Activated CD4-positive, alpha-beta T cell treated with anti-CD3 and anti-CD28 coated beads, Interleukin-2, Interleukin-4, amounts not matched to agents 100 ng/mL and 50 ng/mL, durations not matched to agents 16 hours and 8 hours (primary cell): ENCODE results near the gene PLCB2.

Experiments
- DNase-seq: peaks from one replicate; pipeline ENCODE4 v3.0.0-alpha.2; 2020; ENCODE audit warnings: low spot score

The PLCB2 gene

DNA sequence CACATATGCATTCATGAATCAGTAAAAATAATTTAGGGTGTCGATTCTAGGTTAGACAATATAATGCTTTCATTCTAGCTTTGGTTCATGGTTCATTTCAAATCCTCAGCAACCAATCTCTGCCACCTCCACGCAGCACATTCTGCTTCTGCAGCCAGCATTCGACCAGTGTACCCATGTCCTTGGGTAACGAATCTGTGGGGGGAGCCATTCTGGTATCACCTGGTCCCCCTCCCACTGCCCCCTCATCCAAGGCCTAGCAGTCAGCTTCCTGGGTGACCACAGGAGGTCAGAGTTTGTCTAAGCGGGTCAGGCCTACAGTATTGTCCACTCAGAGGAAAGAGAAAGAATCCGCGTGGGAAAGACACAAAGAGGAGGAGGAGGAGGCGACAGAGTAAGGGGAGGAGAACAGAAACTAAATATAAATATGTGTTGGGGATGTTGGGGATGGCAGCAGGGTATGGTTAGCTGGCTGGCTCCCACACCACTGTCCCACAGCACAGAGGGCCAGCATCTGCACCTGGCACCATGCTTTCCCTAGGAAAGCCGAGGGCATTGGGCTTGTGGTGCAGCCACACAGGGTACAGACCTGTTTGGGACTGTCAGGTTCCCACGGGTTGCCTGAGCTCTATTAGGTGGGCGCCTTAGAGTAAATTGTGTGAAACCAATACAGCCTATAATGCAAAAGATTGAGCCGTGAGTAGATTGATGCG is 56.8 kb downstream of the PLCB2 start:
- DNase-seq, result no peak

DNA sequence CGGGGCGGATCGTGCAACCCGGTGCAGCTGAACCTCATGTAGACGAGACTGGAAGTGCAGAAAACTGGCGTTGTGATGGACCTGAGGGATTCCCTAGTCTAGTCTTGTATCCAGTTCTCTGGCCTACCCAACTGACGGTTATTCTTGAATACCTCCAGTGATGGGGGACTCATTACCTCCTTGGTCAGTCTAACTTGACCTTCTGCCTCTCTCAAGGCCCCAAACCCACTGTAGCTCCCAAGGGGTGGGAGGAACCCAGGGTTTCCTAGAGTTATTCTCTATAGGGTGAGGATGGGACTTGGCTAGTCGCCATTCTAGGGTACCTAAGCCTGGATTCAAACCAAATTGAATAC is 57.5 kb downstream of the PLCB2 start:
- DNase-seq, result no peak

DNA sequence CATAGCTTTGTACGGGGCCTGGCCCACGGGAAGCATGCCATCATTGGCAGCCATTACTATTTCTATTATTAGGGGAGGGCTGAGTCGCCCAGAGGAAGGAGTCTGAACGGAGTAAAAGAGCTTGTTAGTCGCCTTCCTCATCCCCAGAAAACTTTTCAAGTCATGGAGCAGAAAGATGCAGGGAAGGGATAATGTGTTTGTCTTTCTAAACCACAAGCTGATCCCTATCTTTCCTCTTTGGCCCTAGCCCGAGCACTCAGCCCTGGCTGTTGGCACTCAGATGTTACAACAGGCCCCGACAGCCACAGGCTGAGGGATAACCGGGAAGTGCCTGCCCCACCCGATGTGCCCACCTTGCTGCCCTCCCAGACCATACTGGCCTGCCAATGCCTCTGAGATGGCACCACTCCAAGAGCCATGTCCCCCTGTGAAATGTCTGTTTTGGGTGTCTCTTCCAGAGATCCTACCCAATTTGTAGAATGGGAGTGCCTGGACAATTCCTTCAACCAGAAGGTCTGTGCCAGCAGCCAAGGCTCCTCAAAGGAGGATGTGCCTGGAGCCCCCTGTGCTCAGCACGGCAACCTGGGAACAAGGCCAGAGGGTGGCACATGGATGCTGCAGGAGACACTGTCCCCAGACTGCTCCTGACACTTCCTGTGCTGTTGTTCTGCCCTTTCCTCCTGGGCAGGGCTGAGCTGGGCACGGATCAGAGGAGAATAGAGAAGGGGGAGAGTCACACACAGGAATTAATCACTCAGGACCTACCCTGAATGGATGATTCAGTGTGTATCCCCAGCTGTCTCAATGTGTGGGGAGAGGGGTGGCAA is 58.0 kb downstream of the PLCB2 start:
- DNase-seq, result no peak

DNA sequence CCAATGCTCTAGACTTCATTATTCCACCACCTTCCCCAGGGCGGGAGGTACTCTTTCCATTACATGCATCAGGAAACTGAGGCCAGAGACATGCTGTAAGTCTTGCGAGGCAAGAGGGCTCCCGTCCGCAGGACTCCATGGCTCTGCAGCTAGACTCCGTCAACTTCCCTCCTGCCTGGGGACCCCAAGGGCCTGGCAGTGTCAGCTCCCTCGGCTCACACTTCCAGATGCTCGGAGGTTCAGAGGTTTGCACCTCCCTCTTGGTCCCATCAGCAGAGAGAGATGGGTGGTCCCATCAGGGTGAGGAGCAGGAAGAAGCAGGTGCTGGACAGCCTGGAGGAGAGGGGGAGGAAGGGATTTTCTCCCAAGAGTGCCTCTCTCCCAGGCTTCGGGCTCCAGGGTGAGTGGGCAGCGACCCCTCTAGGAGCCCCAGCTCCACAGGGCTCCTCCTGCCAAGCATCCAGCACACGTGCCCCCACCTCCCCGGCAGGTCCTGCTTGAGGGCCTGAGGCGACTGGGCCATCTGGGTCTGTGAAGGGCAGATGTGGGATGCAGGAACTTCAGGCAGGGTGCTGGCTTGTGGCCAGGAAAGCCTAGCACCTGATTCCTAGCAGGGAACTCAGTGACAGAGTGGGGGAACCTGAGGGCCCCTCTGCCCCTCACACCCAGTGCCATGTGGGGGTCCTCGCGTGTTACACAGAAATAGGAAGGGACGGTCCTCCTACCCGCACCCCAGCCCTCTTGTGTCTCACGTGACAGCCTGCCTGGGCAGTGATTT is 59.5 kb downstream of the PLCB2 start:
- DNase-seq, result no peak

DNA sequence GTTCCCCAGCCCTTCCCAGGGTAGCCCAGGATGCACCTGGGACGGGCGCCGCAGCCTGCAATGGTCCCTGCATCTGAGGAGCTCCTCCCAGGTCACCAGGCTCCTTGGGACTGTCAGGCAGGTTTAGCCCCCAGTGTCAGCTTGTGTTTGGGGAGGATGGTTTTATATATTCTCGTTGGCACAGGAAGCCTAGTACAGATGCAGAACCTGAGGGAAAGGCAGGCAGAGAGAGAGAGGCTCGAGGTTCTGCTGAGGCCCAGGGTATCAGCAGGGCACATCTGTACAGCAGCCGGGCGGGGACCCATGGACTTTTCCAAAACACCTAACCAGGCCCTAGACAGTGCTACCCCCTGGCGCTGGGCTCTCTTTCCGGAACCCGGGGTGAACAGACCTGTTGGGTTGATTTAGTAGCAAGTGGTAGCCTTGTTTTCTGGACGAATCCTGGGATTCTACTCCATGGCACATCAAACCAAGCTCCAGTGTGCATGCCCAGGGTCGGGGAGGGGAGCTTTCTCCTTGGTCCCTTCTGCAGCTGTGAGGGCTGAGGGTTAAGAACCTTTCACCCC is 60.2 kb downstream of the PLCB2 start:
- DNase-seq, result no peak

DNA sequence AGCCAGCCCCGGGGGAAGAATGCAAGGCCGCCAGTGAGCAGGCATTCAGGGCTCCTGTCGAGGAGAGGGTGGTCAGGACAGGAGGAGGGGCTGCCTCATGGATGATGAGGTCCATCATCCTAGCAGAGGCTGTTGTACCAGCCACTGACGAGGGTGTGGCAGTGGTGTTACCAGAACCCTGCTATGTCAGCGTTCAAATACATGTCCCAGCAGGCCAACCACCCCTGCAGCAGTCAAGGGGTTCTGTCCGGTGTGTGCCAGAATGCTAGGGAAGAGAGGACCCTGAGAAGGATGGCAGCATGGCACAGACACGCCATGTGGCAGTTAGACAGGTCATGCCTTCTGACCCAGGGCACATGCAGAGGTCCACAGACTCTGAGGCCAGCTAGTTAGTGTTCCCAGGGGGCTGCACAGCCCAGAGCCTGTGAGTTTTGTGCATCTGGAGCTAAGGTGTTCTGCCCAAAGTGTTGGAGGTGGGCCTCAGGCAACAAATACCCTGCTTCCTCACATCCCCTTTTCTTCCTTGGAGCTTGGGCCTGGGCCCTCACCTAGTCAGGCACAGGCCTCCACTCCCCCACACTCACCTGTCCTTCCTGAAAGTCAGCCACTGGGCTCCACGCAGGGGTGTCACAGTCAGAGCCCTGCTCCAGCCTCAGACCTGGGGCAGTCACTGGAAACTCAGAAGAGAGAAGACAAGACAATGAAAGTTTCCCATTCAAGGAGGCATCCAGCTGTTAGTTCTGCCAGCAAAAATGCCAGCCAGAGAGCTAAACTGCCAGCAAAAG is 61.0 kb downstream of the PLCB2 start:
- DNase-seq, result no peak

DNA sequence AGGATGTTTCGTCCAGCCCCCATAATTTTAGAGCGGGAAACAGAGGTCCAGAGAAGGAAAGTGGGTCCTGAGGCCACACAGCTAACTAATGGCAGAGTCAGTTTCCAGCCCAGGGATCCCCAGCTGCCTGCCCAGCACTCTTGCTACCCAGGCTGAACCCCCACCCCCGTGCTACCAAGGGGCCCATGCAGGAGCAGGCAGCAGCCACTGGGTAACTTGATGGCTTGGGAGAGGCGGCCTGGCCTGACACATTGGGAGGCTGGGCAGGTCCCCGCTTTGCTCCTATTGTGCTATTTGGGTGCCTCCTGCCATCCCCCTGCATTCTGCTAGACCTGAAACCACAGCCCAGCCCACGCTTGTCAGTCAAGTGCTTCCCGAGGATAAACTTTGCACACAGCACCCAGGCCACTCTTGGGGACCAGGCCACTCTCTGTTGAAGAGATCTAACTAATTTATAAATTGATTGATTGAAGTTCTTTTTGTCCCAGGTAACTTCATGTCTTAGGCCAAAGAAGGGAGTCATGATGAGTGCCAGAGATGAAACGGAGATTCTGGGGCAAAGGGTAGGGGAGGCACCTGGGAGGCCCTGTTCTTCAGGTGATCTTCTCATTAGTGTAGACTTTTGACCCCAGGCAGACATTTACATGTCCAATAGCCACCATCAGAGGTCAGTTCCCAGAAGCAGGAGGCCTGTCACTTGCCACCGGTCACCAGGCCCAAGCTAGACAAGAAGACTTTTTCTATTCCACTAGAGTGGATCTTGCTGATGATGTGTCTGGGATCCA is 61.9 kb downstream of the PLCB2 start:
- no peak for DNase-seq

DNA sequence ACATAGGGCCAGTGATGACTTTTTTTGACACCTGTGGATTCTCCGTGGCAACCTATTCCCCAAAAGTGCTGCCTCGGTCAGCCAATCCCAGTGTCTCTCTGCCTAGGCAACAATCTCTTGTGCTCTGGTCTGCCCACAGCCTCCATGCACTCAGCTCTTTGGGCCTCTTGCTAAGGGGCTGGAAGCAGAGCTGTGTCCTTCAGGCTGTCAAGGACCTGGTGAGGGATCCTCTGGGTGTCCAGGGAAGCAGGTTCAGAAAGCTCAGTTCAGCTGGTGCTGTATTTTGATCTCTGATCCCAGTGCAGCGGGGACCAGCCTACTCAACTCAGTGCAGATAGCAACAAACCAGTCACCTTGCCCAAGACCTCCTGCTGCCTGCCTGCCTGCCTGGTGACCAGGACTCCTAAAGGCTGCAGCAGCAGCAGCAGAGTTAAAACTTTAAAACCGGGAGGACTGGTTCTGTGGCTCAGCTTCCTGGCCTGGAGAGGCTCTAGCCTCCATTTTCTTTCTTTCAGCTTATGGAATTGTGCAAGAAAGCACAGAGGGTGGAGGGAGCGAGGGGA is 62.7 kb downstream of the PLCB2 start:
- no peak for DNase-seq

DNA sequence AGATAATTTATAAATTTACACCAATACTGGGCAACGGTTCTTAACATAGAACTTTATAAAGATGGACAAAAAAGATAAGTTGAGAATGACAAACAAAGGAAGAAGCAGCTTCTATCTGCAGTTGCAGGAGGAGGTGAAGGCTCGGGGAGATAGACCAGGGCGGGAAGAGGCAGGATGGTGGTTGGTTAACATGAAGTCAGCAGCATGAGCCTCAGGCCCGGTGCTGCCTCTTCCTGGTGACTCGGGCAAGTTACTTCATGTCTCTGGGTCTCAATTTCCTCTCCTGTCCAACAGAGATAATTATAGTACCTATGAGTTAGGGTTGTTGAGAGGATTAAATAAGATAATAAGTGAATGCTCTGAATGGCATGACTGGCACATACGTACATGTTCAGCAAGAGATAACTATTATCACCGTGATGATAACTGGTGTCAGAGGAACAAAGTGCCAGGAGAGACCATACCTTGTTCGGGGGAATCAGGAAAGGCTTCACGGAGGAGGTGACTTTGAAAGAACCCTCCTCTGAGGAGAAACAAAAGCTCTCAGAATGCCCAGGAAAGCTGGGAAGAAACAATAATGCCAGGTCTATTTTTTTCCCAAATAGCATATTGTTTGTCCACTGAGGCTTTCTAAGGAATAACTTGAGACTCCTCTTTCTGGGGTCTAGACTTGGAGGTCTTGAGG is 64.5 kb downstream of the PLCB2 start:
- no peak for DNase-seq

DNA sequence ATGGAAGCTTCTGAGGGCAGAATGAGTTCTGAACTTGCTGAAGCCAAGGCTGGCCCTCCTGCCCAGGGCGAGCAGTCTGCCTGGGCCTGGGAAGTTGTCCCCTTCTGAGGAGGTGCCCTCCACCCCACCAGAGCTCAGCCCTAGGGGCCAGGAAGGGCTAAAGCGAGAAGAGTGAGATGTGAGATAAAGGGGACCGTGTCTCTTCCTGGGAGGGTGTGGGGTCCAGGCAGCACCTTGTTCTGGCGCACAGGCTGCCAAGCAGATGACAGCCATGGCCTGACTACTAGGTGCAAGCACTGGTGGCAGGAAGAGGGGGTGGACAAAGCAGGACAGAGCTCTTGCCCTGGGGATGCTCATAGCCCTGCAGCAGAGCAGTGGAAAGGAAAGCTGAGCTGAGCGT is 65.1 kb downstream of the PLCB2 start:
- no peak for DNase-seq

DNA sequence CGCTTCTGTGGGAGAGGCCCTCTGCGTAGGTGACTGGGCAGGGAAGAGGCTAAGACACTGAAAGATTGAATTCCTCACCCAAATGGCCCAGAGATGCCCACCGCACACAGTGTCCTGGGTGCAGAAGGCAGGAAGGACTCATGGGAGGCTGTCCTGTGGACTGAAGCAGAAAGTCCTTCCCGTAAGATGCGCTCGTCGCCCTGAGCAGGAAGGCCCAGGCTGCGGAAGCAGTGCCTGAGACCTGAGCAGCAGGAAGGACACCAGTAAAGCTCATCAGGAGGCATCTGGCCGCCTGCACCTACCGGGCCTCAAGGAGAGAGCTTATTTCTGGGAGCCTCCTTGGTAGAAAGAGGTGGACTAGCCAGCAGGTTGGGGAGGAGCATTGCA is 65.5 kb downstream of the PLCB2 start:
- no peak for DNase-seq

DNA sequence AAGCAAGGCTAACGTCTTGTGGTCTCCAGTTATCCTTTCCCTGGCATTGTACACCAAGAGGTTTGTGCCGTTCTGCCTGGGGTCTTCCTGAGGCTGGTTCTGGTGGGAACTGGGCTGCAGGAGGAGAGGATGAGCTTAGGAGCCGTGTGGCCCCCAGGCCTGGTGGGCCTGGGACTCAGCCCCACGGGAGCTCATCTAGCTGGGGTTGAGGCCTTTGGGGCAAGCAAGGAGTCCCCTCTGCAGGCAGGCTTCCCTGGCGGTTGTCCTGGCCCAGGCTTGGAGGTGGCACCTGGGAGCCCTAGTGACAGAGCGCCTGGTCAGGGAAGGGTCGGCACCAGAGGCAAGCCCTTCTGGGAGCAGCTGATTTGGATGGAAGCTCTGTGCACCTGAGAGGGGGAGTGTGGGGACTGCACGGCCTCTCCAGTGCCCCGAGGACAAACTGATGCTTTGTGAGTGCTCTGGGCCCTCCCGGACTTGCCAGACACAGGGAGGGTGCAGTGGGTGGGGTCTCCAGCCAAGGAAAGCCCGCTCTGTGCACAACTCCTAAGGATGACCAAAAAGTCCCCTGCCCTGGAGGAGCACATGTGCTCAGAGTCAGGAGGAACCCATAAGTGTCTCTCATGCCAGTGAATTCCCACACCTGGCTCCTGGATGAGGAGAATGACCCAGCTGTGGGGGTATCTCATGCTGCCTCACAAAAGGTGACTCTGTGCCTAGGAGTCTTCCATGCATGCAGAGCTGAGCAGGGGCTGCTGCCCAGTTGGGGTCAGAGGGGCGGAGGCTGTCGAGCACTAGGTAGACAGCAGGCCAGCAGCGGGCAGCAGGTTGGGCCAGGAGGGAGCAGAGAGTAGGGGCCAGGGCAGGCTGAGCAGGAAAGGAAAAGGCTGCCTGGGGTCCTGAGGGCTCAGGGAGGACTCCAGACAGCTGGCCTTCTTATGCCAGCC is 66.2 kb downstream of the PLCB2 start:
- DNase-seq, result no peak

DNA sequence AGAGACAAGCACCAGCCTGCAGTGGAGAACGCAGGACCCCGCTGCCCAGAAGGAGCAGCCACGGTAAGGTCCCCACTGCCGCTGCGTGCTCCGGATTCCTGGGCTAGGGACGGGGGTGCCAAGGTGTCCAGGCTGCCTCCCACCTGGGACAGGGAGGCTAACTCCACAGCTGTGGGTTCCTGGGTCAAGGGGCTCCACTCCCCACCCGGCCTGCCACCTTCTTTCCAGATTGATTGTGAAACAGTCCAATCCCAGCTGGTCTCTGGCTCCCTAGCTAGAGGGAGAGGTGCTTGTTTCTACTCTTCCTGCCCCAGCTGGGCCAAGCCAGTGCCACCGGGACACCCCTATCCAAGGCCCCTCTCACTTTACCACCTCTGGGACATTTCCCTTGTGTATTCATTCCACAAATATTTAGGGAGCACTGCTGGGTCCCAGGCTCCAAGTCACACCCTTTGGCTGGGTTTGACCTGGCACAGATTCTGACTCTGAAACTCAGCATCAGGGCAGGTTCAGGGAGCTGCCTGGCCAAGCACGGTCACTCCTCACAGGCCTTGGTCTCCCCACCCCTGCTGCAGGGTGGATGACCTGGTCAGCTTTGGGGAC is 67.0 kb downstream of the PLCB2 start:
- DNase-seq, result no peak

DNA sequence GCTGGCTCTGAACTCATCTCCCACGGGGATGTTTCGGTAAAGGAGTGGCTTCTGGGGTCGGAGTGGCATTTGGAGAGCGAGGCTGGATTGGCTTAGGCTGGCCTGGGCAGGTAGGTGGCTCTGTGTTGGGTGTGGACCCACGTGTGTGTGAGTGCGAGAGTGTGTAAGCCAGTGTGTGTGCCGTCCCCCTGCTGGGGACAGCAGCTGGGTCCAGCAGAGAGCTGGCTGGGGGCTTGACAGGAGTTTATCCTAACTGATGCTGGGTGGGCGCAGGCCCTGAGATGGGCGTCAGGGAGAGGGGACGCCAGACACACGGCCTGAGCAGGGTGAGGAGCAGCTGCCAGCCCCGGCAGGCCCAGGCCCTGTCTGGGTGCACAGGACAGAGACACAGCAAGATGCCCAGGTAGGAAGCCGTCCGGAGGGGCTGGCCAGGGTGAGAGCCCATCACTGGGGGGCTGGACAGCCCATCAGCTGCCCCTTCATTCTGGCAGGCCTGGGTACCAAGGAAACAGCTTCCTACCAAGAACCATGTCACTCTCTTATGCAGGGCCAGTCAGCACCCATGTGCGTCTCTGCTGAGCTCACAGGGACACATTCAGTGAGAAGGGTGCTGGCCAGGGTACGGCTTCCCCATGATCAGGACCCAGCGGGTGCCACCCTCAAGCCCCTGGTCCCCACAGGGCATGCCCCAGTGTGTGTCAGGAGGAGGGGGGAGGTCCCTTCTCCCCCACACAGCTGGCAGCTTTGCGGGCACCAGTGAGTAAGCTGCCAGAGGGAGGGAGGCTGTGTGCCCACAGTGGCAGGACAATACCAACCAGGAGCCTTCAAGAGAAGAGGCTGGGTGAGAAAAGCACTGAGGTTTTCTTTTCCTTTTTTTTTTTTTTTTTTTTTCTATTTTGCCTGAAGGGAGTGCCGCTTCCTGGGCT is 67.8 kb downstream of the PLCB2 start:
- DNase-seq, result no peak

DNA sequence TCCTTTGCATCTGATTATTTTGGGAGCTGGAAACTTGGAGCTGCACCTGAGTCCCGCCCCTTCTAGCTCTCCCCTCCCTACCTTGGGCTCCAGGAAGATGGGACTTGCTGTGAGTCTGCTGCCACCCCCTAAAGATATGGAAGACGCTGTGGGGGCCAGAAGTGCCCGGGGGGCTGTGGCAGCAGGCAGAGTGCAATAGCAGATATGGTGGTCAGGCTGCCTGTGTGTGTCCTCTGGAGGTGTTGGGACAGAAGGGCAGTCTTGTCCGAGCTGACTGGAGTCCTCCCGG is 68.4 kb downstream of the PLCB2 start:
- no peak for DNase-seq

DNA sequence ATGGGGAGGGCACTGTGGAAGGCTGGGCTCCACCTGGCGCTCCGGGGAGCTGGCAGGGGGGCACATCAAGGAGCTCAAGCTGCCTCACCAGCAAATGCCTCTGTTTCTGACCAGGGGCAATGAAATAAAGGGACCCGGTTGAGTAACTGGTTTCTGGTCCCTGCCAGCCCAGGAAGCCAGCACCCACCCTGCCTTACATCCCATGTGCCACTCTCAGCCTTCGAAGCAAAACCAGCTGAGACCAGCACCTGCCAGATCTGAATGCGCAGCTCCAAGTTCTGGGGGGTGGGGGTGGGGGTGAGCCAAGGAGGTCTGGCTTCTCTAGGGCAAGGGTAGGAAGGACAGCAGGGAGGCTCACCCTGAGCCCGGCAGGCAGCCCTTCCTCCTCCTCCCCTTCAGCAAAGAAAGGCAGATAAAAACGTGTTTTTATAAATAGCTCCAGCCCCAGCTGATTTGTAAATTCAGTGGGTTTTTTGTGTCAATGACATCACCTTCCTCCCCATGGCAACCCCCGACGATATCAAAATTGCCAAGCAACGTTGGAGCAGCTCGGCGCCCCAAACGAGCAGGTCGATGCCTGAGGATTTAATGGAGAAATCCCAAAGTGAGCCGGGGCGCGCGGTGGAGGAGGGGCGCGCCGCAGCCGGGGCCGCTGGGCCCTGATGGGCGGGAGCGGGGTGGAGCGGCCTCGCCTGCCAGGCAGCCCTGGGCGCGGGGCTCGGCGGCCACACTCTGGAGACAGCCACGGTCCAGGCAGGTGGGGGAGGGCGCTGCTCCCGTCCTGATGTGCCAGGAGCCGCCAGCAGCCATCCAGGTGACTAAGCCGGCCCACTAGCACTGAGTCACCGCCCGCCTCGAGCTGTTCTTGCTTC is 69.0 kb downstream of the PLCB2 start, which contains the start of gene PAK6:
PAK6 (plus strand) TSS at position 532 of the 872 bp plus-strand sequence. CDS start 25,723 bp downstream, outside the sequence.
- DNase-seq, result no peak
